HCT116 (cell line): ENCODE measurements around the gene THBS1.

Source experiments
- CTCF ChIP-seq, 3 experiments: fragments of 200-600 bp in 1 of 3; sonication (generic) in 1 of 3; IDR thresholded peaks in 2 of 3; conservative IDR thresholded peaks in 1 of 3; 2 replicates each; pipeline ENCODE4 v1.5.1; 2012 to 2017; ENCODE audit warnings: low read depth in 2 of 3, low read length in 2 of 3, antibody characterized with exemption in 1 of 3, borderline replicate concordance in 1 of 3, control low read depth in 1 of 3, mild to moderate bottlenecking in 1 of 3, mixed read lengths in 1 of 3, mixed run types in 1 of 3, moderate library complexity in 1 of 3; ENCODE audit not compliant: insufficient read depth in 1 of 3
- EZH2 ChIP-seq: fragments of 200-600 bp; sonication (generic); IDR thresholded peaks from 2 replicates; pipeline ENCODE4 v1.6.1; 2017; ENCODE audit warnings: antibody characterized with exemption, mixed run types
- FOSL1 ChIP-seq: IDR thresholded peaks from 2 replicates; pipeline ENCODE4 v1.6.1; 2012; ENCODE audit warnings: low read depth
- POLR2AphosphoS5 ChIP-seq: IDR thresholded peaks from 2 replicates; pipeline ENCODE4 v1.6.1; 2011; ENCODE audit warnings: mild to moderate bottlenecking, low read depth, low read length, moderate library complexity
- RAD21 ChIP-seq: IDR thresholded peaks from 2 replicates; pipeline ENCODE4 v1.6.1; 2012; ENCODE audit warnings: low read depth, mild to moderate bottlenecking
- ZNF274 ChIP-seq: fragments of 200-500 bp; sonication (Bioruptor generic); IDR thresholded peaks from 2 replicates; pipeline ENCODE4 v1.6.1; 2014; ENCODE audit warnings: mild to moderate bottlenecking, low read depth, low read length, inconsistent platforms

- no peak for TF ChIP-seq CTCF (IDR thresholded peaks at IDR 0.05 in 2 of 3, conservative IDR thresholded peaks at IDR 0.05 in 1 of 3; ENCODE audit: borderline replicate concordance in 1 of 3, insufficient read depth in 1 of 3, low read depth in 2 of 3, low read length in 2 of 3)
- TF ChIP-seq EZH2: no peak
- no peak for TF ChIP-seq RAD21
- TF ChIP-seq ZNF274: no peak
- peak; percentile 44; the same call in 1 of the 2 replicates for TF ChIP-seq FOSL1
- TF ChIP-seq POLR2AphosphoS5: no peak
Measured at GRCh38 chr15:39641191-39641889, 60.5 kb downstream of the THBS1 start.
